ENCODE results near the gene KRTAP19-3.
"Not testable (repeated sequence)": the region's sequence is repeated elsewhere in the genome, so short reads cannot be mapped to it uniquely, and the experiment has no call there.

KRTAP19-3 gene

DNA sequence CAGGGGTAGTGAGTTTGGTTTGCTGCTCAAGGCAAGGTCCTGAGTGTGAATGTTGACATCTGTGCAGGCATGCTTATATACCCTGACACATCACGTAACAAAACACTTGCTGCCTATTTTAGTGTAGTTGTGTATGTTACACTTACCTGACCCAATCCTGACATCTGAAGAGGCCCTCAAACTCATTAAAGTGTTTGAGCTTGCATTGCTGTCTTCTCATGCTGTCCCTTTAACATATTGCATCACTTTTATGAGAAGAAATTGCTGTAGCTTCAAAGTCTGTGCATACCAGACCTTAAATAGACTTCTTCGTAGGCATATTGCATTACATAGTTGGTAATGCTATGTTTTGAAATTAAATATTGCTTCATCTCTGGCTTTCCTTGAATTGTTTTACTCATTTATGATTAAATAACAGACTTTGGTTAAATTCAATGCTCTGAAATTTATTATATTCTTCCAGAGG lies at the start of gene KRTAP19-3:
TSS of gene KRTAP19-3 (minus strand) at position 51 of the 466 bp plus-strand sequence. CDS start 56 bp downstream, outside the sequence.
- TF ChIP-seq, protein P1, sequence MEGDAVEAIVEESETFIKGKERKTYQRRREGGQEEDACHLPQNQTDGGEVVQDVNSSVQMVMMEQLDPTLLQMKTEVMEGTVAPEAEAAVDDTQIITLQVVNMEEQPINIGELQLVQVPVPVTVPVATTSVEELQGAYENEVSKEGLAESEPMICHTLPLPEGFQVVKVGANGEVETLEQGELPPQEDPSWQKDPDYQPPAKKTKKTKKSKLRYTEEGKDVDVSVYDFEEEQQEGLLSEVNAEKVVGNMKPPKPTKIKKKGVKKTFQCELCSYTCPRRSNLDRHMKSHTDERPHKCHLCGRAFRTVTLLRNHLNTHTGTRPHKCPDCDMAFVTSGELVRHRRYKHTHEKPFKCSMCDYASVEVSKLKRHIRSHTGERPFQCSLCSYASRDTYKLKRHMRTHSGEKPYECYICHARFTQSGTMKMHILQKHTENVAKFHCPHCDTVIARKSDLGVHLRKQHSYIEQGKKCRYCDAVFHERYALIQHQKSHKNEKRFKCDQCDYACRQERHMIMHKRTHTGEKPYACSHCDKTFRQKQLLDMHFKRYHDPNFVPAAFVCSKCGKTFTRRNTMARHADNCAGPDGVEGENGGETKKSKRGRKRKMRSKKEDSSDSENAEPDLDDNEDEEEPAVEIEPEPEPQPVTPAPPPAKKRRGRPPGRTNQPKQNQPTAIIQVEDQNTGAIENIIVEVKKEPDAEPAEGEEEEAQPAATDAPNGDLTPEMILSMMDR (conservative IDR thresholded peaks at IDR 0.05; ENCODE audit: control insufficient read depth, insufficient read depth, low read depth, low read length) = no peak
- no peak within 1 kb of the TSS for H3K4me3 ChIP-seq (ENCODE audit: control insufficient read depth, low read depth, low read length)
- no peak for DNase-seq (ENCODE audit: low read depth)

DNA sequence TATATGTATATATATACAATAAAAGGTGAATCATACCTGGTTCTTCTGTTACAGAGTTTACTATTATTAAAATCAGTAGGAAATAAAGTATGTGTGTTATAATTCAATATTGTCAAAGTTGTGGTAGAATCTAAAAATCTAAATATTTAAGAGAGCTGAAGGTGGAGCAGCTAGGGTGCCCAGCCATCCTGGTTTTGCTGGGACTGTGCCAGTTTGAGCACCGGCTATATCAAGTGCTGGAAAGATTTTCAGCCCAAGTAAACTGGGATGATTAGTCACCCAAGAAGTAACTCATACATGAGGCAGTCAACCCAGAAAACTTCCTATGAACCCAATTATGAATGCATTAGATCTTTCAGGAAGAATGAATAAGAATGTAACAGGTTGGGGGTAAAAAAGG lies 27.1 kb upstream of the KRTAP19-3 start:
- no peak for DNase-seq (ENCODE audit: low read depth)
- TF ChIP-seq, protein P1 (conservative IDR thresholded peaks at IDR 0.05; ENCODE audit: control insufficient read depth, insufficient read depth, low read depth, low read length) = no peak
- no peak overlapping the region for H3K4me3 ChIP-seq (ENCODE audit: control insufficient read depth, low read depth, low read length)

DNA sequence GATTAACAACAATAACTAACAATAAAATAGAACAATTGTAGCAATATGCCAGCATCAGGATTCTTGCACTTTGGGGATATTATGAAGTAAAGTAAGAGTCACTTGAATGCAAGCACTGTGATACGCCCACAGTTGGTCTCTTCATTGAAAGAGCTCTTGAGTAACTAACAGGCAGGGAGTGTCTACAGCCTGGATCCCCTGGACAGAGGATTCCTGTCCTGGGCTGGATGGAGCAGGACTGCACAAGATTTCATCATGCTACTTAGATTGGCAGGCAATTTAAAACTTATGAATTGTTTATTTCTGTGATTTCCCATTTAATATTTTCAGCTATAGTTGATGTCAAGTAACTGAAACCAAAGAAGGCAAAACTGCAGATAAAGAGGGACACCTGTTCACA lies 23.9 kb upstream of the KRTAP19-3 start:
- DNase-seq (ENCODE audit: low read depth) = no peak
- TF ChIP-seq, protein P1 (conservative IDR thresholded peaks at IDR 0.05; ENCODE audit: control insufficient read depth, insufficient read depth, low read depth, low read length) = no peak
- no peak overlapping the region for H3K4me3 ChIP-seq (ENCODE audit: control insufficient read depth, low read depth, low read length)

GRCh38 chr21:30505621-30506205 lies 13.9 kb upstream of the KRTAP19-3 start:
- DNase-seq (ENCODE audit: low read depth); H3K4me3 ChIP-seq (ENCODE audit: control insufficient read depth, low read depth, low read length): not testable (repeated sequence)

GRCh38 chr21:30502041-30502440 lies 10.2 kb upstream of the KRTAP19-3 start, which contains the start of gene KRTAP19-5:
Gene KRTAP19-5 (minus strand): TSS chr21:30502141. CDS start chr21:30502090, 51 bp downstream.
- TF ChIP-seq, protein P1 (conservative IDR thresholded peaks at IDR 0.05; ENCODE audit: control insufficient read depth, insufficient read depth, low read depth, low read length) = no peak

DNA sequence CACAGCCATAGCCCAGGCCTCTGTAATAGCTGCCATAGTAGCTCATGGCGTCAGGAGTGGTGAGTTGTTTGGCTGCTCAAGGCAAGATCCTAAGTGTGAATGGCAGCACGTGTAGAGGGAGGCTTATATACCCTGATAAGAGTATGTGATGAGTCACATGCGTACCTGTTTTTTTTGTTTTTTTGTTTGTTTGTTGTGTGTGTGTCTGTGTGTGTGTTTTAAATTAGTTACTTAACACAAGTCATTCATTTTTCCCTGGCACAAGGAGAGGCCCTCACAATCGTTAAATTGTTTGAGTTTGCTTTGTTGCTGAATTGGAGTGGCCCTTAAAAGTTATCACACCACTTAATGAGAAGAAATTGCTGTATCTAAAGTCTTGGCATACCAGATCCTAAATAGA lies 5.3 kb upstream of the KRTAP19-3 start, which contains the start of gene KRTAP19-4:
TSS of gene KRTAP19-4 (minus strand) at position 101 of the 400 bp plus-strand sequence. CDS start at position 46, 55 bp downstream.
- TF ChIP-seq, protein P1 (conservative IDR thresholded peaks at IDR 0.05; ENCODE audit: control insufficient read depth, insufficient read depth, low read depth, low read length) = no peak
- DNase-seq (ENCODE audit: low read depth) = no peak
- no peak within 1 kb of the TSS for H3K4me3 ChIP-seq (ENCODE audit: control insufficient read depth, low read depth, low read length)

More at GRCh38 chr21:30502041-30502440, 10.2 kb upstream of the KRTAP19-3 start, which contains the start of gene KRTAP19-5:
- H3K4me3 ChIP-seq (ENCODE audit: control insufficient read depth, low read depth, low read length) = no peak within 1 kb of the TSS
- no peak for DNase-seq (ENCODE audit: low read depth)

GRCh38 chr21:30487336-30487735 lies 4.5 kb downstream of the KRTAP19-3 start, which contains the start of gene KRTAP19-2:
Gene KRTAP19-2 (minus strand): TSS chr21:30487436. CDS start chr21:30487348, 88 bp downstream.
- TF ChIP-seq, protein P1 (conservative IDR thresholded peaks at IDR 0.05; ENCODE audit: control insufficient read depth, insufficient read depth, low read depth, low read length) = no peak
- H3K4me3 ChIP-seq (ENCODE audit: control insufficient read depth, low read depth, low read length) = no peak within 1 kb of the TSS
- no peak for DNase-seq (ENCODE audit: low read depth)

Measured in fibroblast of mammary gland (primary cell).